ENCODE results near the gene AGRN.

DNA sequence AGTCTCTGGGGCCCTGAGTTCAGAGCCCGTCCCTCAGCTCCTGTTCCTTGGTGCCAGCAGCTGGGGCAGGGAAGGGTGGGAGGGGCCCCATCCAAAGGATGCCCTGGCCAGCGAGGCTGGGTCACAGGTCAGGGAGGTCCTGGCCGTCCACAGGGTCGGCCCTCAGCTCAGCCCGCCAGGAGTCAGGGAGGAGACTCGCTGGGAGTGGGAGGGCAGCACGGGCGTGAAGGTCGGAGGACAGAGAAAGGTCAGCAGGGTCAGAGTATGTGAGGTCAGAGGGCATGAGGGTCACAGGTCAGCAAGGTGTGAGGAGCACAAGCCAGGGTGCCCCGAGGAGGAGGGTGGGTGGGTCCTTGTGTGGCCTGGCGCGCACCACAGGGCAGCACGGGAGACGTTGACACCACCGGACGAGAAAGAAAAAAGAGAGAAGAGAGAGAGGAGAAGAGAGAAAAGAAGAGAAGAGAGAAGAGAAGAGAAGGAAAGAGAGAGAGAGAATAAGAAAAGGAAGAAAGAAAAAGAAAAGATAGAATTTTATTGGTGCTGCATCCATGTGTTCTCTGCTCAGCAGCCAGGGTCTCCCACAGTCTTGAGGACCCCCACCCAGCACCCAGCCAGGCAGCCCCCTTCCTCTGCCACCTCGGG, 45.1 kb upstream of the AGRN start:
- no peak for TF ChIP-seq CTCF (IDR thresholded peaks at IDR 0.05)
- no peak for TF ChIP-seq POLR2A (IDR thresholded peaks at IDR 0.05)

Measured in thyroid gland (tissue), 4 donors.